AG09319 (cell line): ENCODE results near the gene EDIL3.

ENCODE experiments used
- DNase-seq: peaks from one replicate; pipeline ENCODE4 v3.0.0-alpha.2; 2010; ENCODE audit warnings: low read depth; ENCODE audit errors: extremely low read depth
- CTCF ChIP-seq: IDR thresholded peaks from 2 replicates; pipeline ENCODE4 v1.5.1; 2011; ENCODE audit warnings: low read depth, mild to moderate bottlenecking, inconsistent platforms, low read length, moderate library complexity

EDIL3 gene

GRCh38 chr5:83946516-83946915 is 438.2 kb downstream of the EDIL3 start:
- DNase-seq: no peak
- no peak for TF ChIP-seq CTCF

- no peak for DNase-seq
- no peak for TF ChIP-seq CTCF
These were observed 442.5 kb downstream of the EDIL3 start for GRCh38 chr5:83942155-83942554.

GRCh38 chr5:83937837-83938236 is 446.8 kb downstream of the EDIL3 start:
- no peak for TF ChIP-seq CTCF
- no peak for DNase-seq

- no peak for DNase-seq
- TF ChIP-seq CTCF: no peak
These were observed 452.7 kb downstream of the EDIL3 start for GRCh38 chr5:83931969-83932368.

- DNase-seq: no peak
These were observed 457.4 kb downstream of the EDIL3 start for GRCh38 chr5:83927140-83927733.

GRCh38 chr5:83925955-83926337 is 458.7 kb downstream of the EDIL3 start:
- TF ChIP-seq CTCF: no peak
- no peak for DNase-seq

More at GRCh38 chr5:83927140-83927733, 457.4 kb downstream of the EDIL3 start:
- TF ChIP-seq CTCF: peak; percentile 49

GRCh38 chr5:83925321-83925954 is 459.2 kb downstream of the EDIL3 start:
- no peak for DNase-seq
- no peak for TF ChIP-seq CTCF
